Immature natural killer cell (primary cell): Measurements from ENCODE around the gene FST. TPM values are rescaled to one million over a fixed set of nuclear protein-coding genes. Genes with fewer than 3 reads are reported as not detected.

Experiments
- DNase-seq, 3 donors: peaks; one replicate each; pipeline ENCODE4 v3.0.0; 2022; ENCODE audit warnings: mixed read lengths in 1 of 3
- H3K27ac Mint-ChIP-seq, 6 donors: one replicate each; pipeline ENCODE4 v1.8.0; 2020; ENCODE audit warnings: mixed read lengths in 6 of 6, mild to moderate bottlenecking in 5 of 6, inconsistent platforms in 4 of 6, moderate library complexity in 3 of 6
- H3K27me3 Mint-ChIP-seq, 3 donors: one replicate each; pipeline ENCODE4 v1.8.0; 2020 to 2021; ENCODE audit warnings: low read depth in 3 of 3, mild to moderate bottlenecking in 3 of 3, mixed read lengths in 3 of 3, moderate library complexity in 3 of 3, inconsistent platforms in 1 of 3
- H3K36me3 Mint-ChIP-seq, 3 donors: one replicate each; pipeline ENCODE4 v1.8.0; 2020; ENCODE audit warnings: mixed read lengths in 3 of 3, inconsistent platforms in 2 of 3, mild to moderate bottlenecking in 2 of 3
- H3K4me1 Mint-ChIP-seq, 2 donors: one replicate each; pipeline ENCODE4 v1.8.0; 2020; ENCODE audit warnings: inconsistent platforms in 2 of 2, mild to moderate bottlenecking in 2 of 2, mixed read lengths in 2 of 2, moderate library complexity in 1 of 2
- H3K4me3 Mint-ChIP-seq, 5 donors: one replicate each; pipeline ENCODE4 v1.8.0; 2020; ENCODE audit warnings: mild to moderate bottlenecking in 5 of 5, mixed read lengths in 5 of 5, inconsistent platforms in 3 of 5, moderate library complexity in 3 of 5
- H3K9me3 Mint-ChIP-seq, 6 donors: one replicate each; pipeline ENCODE4 v1.8.0; 2020; ENCODE audit warnings: mild to moderate bottlenecking in 6 of 6, mixed read lengths in 6 of 6, inconsistent platforms in 4 of 6, moderate library complexity in 3 of 6
- polyA plus RNA-seq, 3 donors: library from polyadenylated mRNA; unstranded; fragments of 300-500 nt; fragmentation: Illumina TruSeq; gene quantifications; one replicate each; pipeline ENCODE4 v1.2.3, GENCODE V29; 2021

FST gene
- polyA plus RNA-seq = not detected

- Mint-ChIP-seq H3K9me3 (peaks cover 0 to 4% (median 0%) of the 10 kb centered on the region in 6 donors), H3K27ac (peak within 1 kb of the TSS in 2 of 6 donors; percentile 3 to 6), H3K27me3 (peaks cover 5 to 39% (median 12%) of the 10 kb centered on the region in 3 donors), H3K4me3 (peak within 1 kb of the TSS; percentile 83 to 97 (median 90)), H3K4me1 (peaks cover 41 to 53% of the 10 kb centered on the region in 2 donors), H3K36me3 (peaks cover 0 to 4% (median 0%) of the 10 kb centered on the region in 3 donors)
- no peak for DNase-seq
Measured at GRCh38 chr5:53480416-53481158, at the start of gene FST. Gene FST (plus strand): TSS chr5:53480629. CDS start chr5:53480792, 163 bp downstream.

GRCh38 chr5:53431665-53432064 lies 48.8 kb upstream of the FST start:
- H3K36me3 Mint-ChIP-seq = no peaks in the 10 kb centered on the region
- H3K27ac Mint-ChIP-seq = no peak overlapping the region
- DNase-seq = no peak

GRCh38 chr5:53433026-53433425 lies 47.4 kb upstream of the FST start:
- no peak for DNase-seq
- Mint-ChIP-seq H3K4me3 (no peak overlapping the region), H3K9me3 (peaks cover 0 to 2% (median 0%) of the 10 kb centered on the region in 6 donors), H3K36me3 (no peaks in the 10 kb centered on the region), H3K4me1 (no peaks in the 10 kb centered on the region), H3K27ac (no peak overlapping the region), H3K27me3 (peaks cover 0 to 4% (median 0%) of the 10 kb centered on the region in 3 donors)

More at GRCh38 chr5:53431665-53432064, 48.8 kb upstream of the FST start:
- H3K27me3 Mint-ChIP-seq = peaks cover 0 to 4% (median 0%) of the 10 kb centered on the region in 3 donors
- no peak overlapping the region for H3K4me3 Mint-ChIP-seq
- H3K9me3 Mint-ChIP-seq = peaks cover 0 to 2% (median 0%) of the 10 kb centered on the region in 6 donors
- H3K4me1 Mint-ChIP-seq = no peaks in the 10 kb centered on the region

GRCh38 chr5:53434541-53434940 lies 45.9 kb upstream of the FST start:
- Mint-ChIP-seq H3K9me3 (peaks cover 0 to 2% (median 0%) of the 10 kb centered on the region in 6 donors), H3K36me3 (no peaks in the 10 kb centered on the region), H3K4me1 (no peaks in the 10 kb centered on the region), H3K4me3 (no peak overlapping the region), H3K27me3 (peaks cover 0 to 2% (median 2%) of the 10 kb centered on the region in 3 donors), H3K27ac (no peak overlapping the region)
- DNase-seq = no peak

- no peak for DNase-seq
- no peaks in the 10 kb centered on the region for H3K36me3 Mint-ChIP-seq
- H3K9me3 Mint-ChIP-seq = peaks cover 0 to 2% (median 0%) of the 10 kb centered on the region in 6 donors
- no peak overlapping the region for H3K4me3 Mint-ChIP-seq
- H3K4me1 Mint-ChIP-seq = no peaks in the 10 kb centered on the region
- H3K27ac Mint-ChIP-seq = no peak overlapping the region
- peaks cover 0 to 2% (median 0%) of the 10 kb centered on the region in 3 donors for H3K27me3 Mint-ChIP-seq
Measured at GRCh38 chr5:53436480-53437191, 43.8 kb upstream of the FST start.

GRCh38 chr5:53438079-53438478 lies 42.4 kb upstream of the FST start:
- no peak overlapping the region for H3K27ac Mint-ChIP-seq
- no peaks in the 10 kb centered on the region for H3K4me1 Mint-ChIP-seq
- H3K9me3 Mint-ChIP-seq = peaks cover 0 to 4% (median 0%) of the 10 kb centered on the region in 6 donors
- H3K27me3 Mint-ChIP-seq = peaks cover 0 to 3% (median 2%) of the 10 kb centered on the region in 3 donors
- H3K36me3 Mint-ChIP-seq = no peaks in the 10 kb centered on the region
- DNase-seq = no peak
- H3K4me3 Mint-ChIP-seq = no peak overlapping the region

GRCh38 chr5:53438486-53439472 lies 41.6 kb upstream of the FST start:
- Mint-ChIP-seq H3K36me3 (no peaks in the 10 kb centered on the region), H3K9me3 (peaks cover 0 to 4% (median 0%) of the 10 kb centered on the region in 6 donors), H3K4me1 (no peaks in the 10 kb centered on the region), H3K27me3 (peaks cover 0 to 3% (median 2%) of the 10 kb centered on the region in 3 donors), H3K4me3 (no peak overlapping the region), H3K27ac (no peak overlapping the region)
- DNase-seq = no peak

GRCh38 chr5:53442961-53443360 lies 37.5 kb upstream of the FST start:
- H3K36me3 Mint-ChIP-seq = no peaks in the 10 kb centered on the region
- H3K27me3 Mint-ChIP-seq = peaks cover 0 to 4% (median 3%) of the 10 kb centered on the region in 3 donors
- DNase-seq = no peak
- H3K9me3 Mint-ChIP-seq = peaks cover 0 to 6% (median 0%) of the 10 kb centered on the region in 6 donors
- no peaks in the 10 kb centered on the region for H3K4me1 Mint-ChIP-seq
- no peak overlapping the region for H3K4me3 Mint-ChIP-seq
- H3K27ac Mint-ChIP-seq = no peak overlapping the region

- Mint-ChIP-seq H3K36me3 (no peaks in the 10 kb centered on the region), H3K4me3 (no peak overlapping the region), H3K27ac (no peak overlapping the region), H3K27me3 (peaks cover 0 to 5% (median 2%) of the 10 kb centered on the region in 3 donors), H3K9me3 (peaks cover 0 to 9% (median 0%) of the 10 kb centered on the region in 6 donors), H3K4me1 (no peaks in the 10 kb centered on the region)
- DNase-seq = no peak
Measured at GRCh38 chr5:53445569-53445968, 34.9 kb upstream of the FST start.

- Mint-ChIP-seq H3K27ac (no peak overlapping the region), H3K27me3 (peaks cover 0 to 4% (median 2%) of the 10 kb centered on the region in 3 donors), H3K9me3 (peaks cover 0 to 7% (median 0%) of the 10 kb centered on the region in 6 donors), H3K4me3 (no peak overlapping the region), H3K4me1 (no peaks in the 10 kb centered on the region), H3K36me3 (no peaks in the 10 kb centered on the region)
- DNase-seq = no peak
Measured at GRCh38 chr5:53446908-53447307, 33.5 kb upstream of the FST start.

GRCh38 chr5:53448851-53449250 lies 31.6 kb upstream of the FST start:
- H3K4me3 Mint-ChIP-seq = no peak overlapping the region
- no peaks in the 10 kb centered on the region for H3K36me3 Mint-ChIP-seq
- no peak for DNase-seq
- peaks cover 0 to 5% (median 0%) of the 10 kb centered on the region in 6 donors for H3K9me3 Mint-ChIP-seq
- no peaks in the 10 kb centered on the region for H3K4me1 Mint-ChIP-seq
- H3K27me3 Mint-ChIP-seq = peaks cover 2 to 3% (median 2%) of the 10 kb centered on the region in 3 donors
- no peak overlapping the region for H3K27ac Mint-ChIP-seq

- Mint-ChIP-seq H3K9me3 (peaks cover 0 to 3% (median 0%) of the 10 kb centered on the region in 6 donors), H3K36me3 (no peaks in the 10 kb centered on the region), H3K4me3 (no peak overlapping the region), H3K4me1 (no peaks in the 10 kb centered on the region), H3K27me3 (peaks cover 0 to 7% (median 3%) of the 10 kb centered on the region in 3 donors), H3K27ac (no peak overlapping the region)
- DNase-seq = no peak
Measured at GRCh38 chr5:53453898-53454718, 26.3 kb upstream of the FST start.

- DNase-seq = no peak
- H3K27ac Mint-ChIP-seq = no peak overlapping the region
- no peaks in the 10 kb centered on the region for H3K36me3 Mint-ChIP-seq
- no peaks in the 10 kb centered on the region for H3K4me1 Mint-ChIP-seq
- H3K4me3 Mint-ChIP-seq = no peak overlapping the region
- H3K9me3 Mint-ChIP-seq = peaks cover 0 to 3% (median 0%) of the 10 kb centered on the region in 6 donors
- peaks cover 0 to 7% (median 3%) of the 10 kb centered on the region in 3 donors for H3K27me3 Mint-ChIP-seq
Measured at GRCh38 chr5:53454719-53455000, 25.8 kb upstream of the FST start.
